Stimulated activated memory B cell treated with anti-CD40 and anti-IgM and Interleukin-4, amounts not matched to agents 10 μg/mL and 1 μg/mL and 100 μg/mL, for 72 hours (primary cell): ENCODE measurements around the gene RAB15.

Source experiments
- ATAC-seq: fragments of 150-1000 bp; cut with Tn5 transposase; 2 replicates; pipeline ENCODE4 v1.10.0; 2021
- H3K27ac Mint-ChIP-seq: one replicate; pipeline ENCODE4 v1.8.0; 2022; ENCODE audit warnings: mild to moderate bottlenecking, mixed read lengths
- H3K27me3 Mint-ChIP-seq: one replicate; pipeline ENCODE4 v1.8.0; 2022; ENCODE audit warnings: mixed read lengths
- H3K36me3 Mint-ChIP-seq: one replicate; pipeline ENCODE4 v1.8.0; 2022; ENCODE audit warnings: mixed read lengths
- H3K4me1 Mint-ChIP-seq: one replicate; pipeline ENCODE4 v1.8.0; 2022; ENCODE audit warnings: mixed read lengths
- H3K4me3 Mint-ChIP-seq: one replicate; pipeline ENCODE4 v1.8.0; 2022; ENCODE audit warnings: mild to moderate bottlenecking, moderate library complexity, mixed read lengths
- H3K9me3 Mint-ChIP-seq: one replicate; pipeline ENCODE4 v1.8.0; 2022; ENCODE audit warnings: mixed read lengths

The RAB15 gene

GRCh38 chr14:64997108-64997794, 25.1 kb upstream of the RAB15 start:
- peak; percentile 56 for ATAC-seq
- H3K27ac Mint-ChIP-seq: peak overlapping the region; percentile 17
- no peaks in the 10 kb centered on the region for H3K9me3 Mint-ChIP-seq
- H3K4me1 Mint-ChIP-seq: peaks cover 21% of the 10 kb centered on the region
- peak overlapping the region; percentile 31 for H3K4me3 Mint-ChIP-seq
- no peaks in the 10 kb centered on the region for H3K36me3 Mint-ChIP-seq
- no peaks in the 10 kb centered on the region for H3K27me3 Mint-ChIP-seq

DNA sequence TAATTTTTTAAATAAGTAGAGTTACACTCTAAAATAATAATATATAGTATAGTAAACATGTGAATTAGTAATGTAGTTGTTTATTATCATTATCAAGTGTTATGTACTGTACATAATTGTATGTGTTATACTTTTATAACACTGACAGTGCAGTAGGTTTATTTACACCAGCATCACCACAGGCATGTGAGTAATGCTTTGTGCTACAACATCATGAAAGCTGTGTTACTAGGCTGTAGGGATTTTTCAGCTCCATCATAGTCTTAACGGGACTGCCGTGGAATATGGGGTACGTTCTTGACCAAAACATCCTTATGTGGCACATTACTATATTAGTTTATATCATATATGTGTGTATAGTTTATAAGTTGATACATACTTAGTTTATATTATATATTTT, 23.2 kb upstream of the RAB15 start:
- H3K27me3 Mint-ChIP-seq: no peaks in the 10 kb centered on the region
- peaks cover 38% of the 10 kb centered on the region for H3K4me1 Mint-ChIP-seq
- no peak overlapping the region for H3K4me3 Mint-ChIP-seq
- H3K36me3 Mint-ChIP-seq: peaks cover 4% of the 10 kb centered on the region
- no peak overlapping the region for H3K27ac Mint-ChIP-seq
- no peak for ATAC-seq
- no peaks in the 10 kb centered on the region for H3K9me3 Mint-ChIP-seq

- Mint-ChIP-seq H3K4me3 (no peak overlapping the region), H3K27ac (no peak overlapping the region), H3K27me3 (no peaks in the 10 kb centered on the region), H3K36me3 (peaks cover 4% of the 10 kb centered on the region), H3K9me3 (no peaks in the 10 kb centered on the region), H3K4me1 (peaks cover 46% of the 10 kb centered on the region)
- ATAC-seq: no peak
Measured at GRCh38 chr14:64994540-64994939, 22.4 kb upstream of the RAB15 start.

- Mint-ChIP-seq H3K4me3 (no peak overlapping the region), H3K9me3 (no peaks in the 10 kb centered on the region), H3K27me3 (no peaks in the 10 kb centered on the region), H3K4me1 (peaks cover 40% of the 10 kb centered on the region), H3K27ac (no peak overlapping the region), H3K36me3 (peaks cover 4% of the 10 kb centered on the region)
- ATAC-seq: no peak
Measured at GRCh38 chr14:64993266-64993930, 21.3 kb upstream of the RAB15 start.

GRCh38 chr14:64992328-64992885, 20.3 kb upstream of the RAB15 start:
- Mint-ChIP-seq H3K4me3 (no peak overlapping the region), H3K27ac (no peak overlapping the region), H3K9me3 (no peaks in the 10 kb centered on the region), H3K4me1 (peaks cover 36% of the 10 kb centered on the region), H3K27me3 (no peaks in the 10 kb centered on the region), H3K36me3 (peaks cover 4% of the 10 kb centered on the region)
- ATAC-seq: no peak

GRCh38 chr14:64990939-64991338, 18.8 kb upstream of the RAB15 start:
- Mint-ChIP-seq H3K27me3 (no peaks in the 10 kb centered on the region), H3K9me3 (no peaks in the 10 kb centered on the region), H3K4me3 (no peak overlapping the region)

GRCh38 chr14:64990296-64990695, 18.2 kb upstream of the RAB15 start:
- H3K27ac Mint-ChIP-seq: no peak overlapping the region
- no peak for ATAC-seq
- H3K9me3 Mint-ChIP-seq: no peaks in the 10 kb centered on the region
- no peaks in the 10 kb centered on the region for H3K27me3 Mint-ChIP-seq
- peaks cover 4% of the 10 kb centered on the region for H3K36me3 Mint-ChIP-seq
- H3K4me1 Mint-ChIP-seq: peaks cover 39% of the 10 kb centered on the region
- no peak overlapping the region for H3K4me3 Mint-ChIP-seq

More at GRCh38 chr14:64990939-64991338, 18.8 kb upstream of the RAB15 start:
- peaks cover 37% of the 10 kb centered on the region for H3K4me1 Mint-ChIP-seq
- no peak overlapping the region for H3K27ac Mint-ChIP-seq
- peaks cover 4% of the 10 kb centered on the region for H3K36me3 Mint-ChIP-seq
- no peak for ATAC-seq

DNA sequence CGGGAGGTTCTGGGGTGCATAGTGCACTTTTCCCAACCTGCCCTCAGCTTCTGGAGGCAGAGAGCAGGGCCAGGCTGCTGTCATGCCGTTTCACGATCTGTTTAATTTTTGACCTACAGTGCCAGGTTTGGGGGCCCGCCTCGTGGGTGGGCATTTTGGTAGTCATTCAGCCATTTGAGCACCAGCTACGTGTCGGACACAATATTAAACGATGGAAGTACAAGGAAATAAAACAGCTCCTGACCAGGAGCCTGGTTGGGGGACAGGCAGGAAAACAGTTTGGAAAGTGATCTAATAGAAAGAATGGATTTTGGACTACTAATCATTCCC, 15.3 kb upstream of the RAB15 start:
- peaks cover 45% of the 10 kb centered on the region for H3K4me1 Mint-ChIP-seq
- H3K27me3 Mint-ChIP-seq: peaks cover 12% of the 10 kb centered on the region
- ATAC-seq: no peak
- peak overlapping the region; percentile 84 for H3K27ac Mint-ChIP-seq
- peak overlapping the region; percentile 88 for H3K4me3 Mint-ChIP-seq
- peaks cover 4% of the 10 kb centered on the region for H3K36me3 Mint-ChIP-seq
- H3K9me3 Mint-ChIP-seq: no peaks in the 10 kb centered on the region

DNA sequence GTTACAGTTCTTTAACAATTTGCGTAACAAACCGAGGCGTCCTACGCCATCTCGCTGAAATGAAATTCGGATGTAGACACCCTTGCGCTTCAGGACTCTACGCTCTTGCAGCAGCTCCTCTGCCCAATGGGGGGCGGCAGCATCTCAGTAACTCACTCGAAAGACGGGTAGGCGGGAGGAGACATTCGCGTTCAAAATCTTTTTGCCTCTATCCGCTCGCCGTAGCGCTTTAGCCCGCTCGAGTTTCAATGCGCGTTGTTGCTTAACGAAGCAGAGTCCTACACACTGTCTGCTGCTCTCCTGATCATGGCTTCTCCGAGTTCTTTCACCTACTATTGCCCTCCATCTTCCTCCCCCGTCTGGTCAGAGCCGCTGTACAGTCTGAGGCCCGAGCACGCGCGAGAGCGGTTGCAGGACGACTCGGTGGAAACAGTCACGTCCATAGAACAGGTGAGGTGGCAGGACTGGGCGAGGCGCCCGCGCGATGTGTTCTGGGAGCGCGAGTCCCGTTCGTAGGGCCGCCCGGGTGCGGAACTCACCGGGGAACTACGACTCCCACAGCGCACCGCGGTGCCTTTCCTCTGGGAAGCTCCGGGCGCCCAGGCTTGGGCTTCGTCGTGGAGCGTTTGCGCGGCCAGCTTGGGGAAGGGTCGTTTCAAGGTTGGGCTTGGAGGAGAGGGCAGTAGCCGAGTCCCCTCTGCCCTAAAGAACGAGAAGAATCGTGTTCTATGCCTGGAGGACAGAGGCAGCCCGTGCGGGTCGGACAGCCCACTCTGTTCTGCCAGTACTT, 14.7 kb upstream of the RAB15 start, which contains the start of gene FNTB:
Gene FNTB (plus strand): TSS at position 248 of the 790 bp plus-strand sequence. CDS start 59 bp downstream, at position 307.
- peak; percentile 99 for ATAC-seq
- Mint-ChIP-seq H3K27me3 (peaks cover 14% of the 10 kb centered on the region), H3K4me3 (peak within 1 kb of the TSS; percentile 88), H3K9me3 (no peaks in the 10 kb centered on the region), H3K27ac (peak within 1 kb of the TSS; percentile 84), H3K36me3 (peaks cover 4% of the 10 kb centered on the region), H3K4me1 (peaks cover 39% of the 10 kb centered on the region)

GRCh38 chr14:64983439-64984310, 11.5 kb upstream of the RAB15 start:
- peaks cover 14% of the 10 kb centered on the region for H3K27me3 Mint-ChIP-seq
- peaks cover 19% of the 10 kb centered on the region for H3K4me1 Mint-ChIP-seq
- H3K36me3 Mint-ChIP-seq: no peaks in the 10 kb centered on the region
- ATAC-seq: no peak
- peak overlapping the region; percentile 42 for H3K27ac Mint-ChIP-seq
- H3K4me3 Mint-ChIP-seq: peak overlapping the region; percentile 60
- no peaks in the 10 kb centered on the region for H3K9me3 Mint-ChIP-seq

GRCh38 chr14:64979336-64980074, 7.4 kb upstream of the RAB15 start:
- no peak for ATAC-seq
- no peak overlapping the region for H3K4me3 Mint-ChIP-seq
- no peaks in the 10 kb centered on the region for H3K9me3 Mint-ChIP-seq
- H3K36me3 Mint-ChIP-seq: no peaks in the 10 kb centered on the region
- peaks cover 7% of the 10 kb centered on the region for H3K4me1 Mint-ChIP-seq
- H3K27me3 Mint-ChIP-seq: peaks cover 14% of the 10 kb centered on the region
- H3K27ac Mint-ChIP-seq: no peak overlapping the region

GRCh38 chr14:64974563-64974962, 2.4 kb upstream of the RAB15 start:
- peaks cover 31% of the 10 kb centered on the region for H3K27me3 Mint-ChIP-seq
- H3K27ac Mint-ChIP-seq: no peak overlapping the region
- no peaks in the 10 kb centered on the region for H3K9me3 Mint-ChIP-seq
- peaks cover 5% of the 10 kb centered on the region for H3K4me1 Mint-ChIP-seq
- no peak for ATAC-seq
- no peaks in the 10 kb centered on the region for H3K36me3 Mint-ChIP-seq
- no peak overlapping the region for H3K4me3 Mint-ChIP-seq

- no peak for ATAC-seq
- peaks cover 31% of the 10 kb centered on the region for H3K27me3 Mint-ChIP-seq
- no peaks in the 10 kb centered on the region for H3K9me3 Mint-ChIP-seq
- H3K27ac Mint-ChIP-seq: no peak overlapping the region
- H3K4me1 Mint-ChIP-seq: peaks cover 5% of the 10 kb centered on the region
- H3K4me3 Mint-ChIP-seq: no peak overlapping the region
- H3K36me3 Mint-ChIP-seq: no peaks in the 10 kb centered on the region
Measured at GRCh38 chr14:64973826-64974225, 1.7 kb upstream of the RAB15 start.

GRCh38 chr14:64973026-64973442, 898 bp upstream of the RAB15 start:
- Mint-ChIP-seq H3K4me1 (peaks cover 5% of the 10 kb centered on the region), H3K36me3 (no peaks in the 10 kb centered on the region), H3K27me3 (peaks cover 31% of the 10 kb centered on the region), H3K4me3 (peak overlapping the region; percentile 84), H3K27ac (no peak overlapping the region), H3K9me3 (no peaks in the 10 kb centered on the region)
- ATAC-seq: no peak
